Aorta (tissue), 5 donors: ENCODE measurements around the gene NBEA. TPM values are rescaled to one million over a fixed set of nuclear protein-coding genes. Genes with fewer than 3 reads are reported as not detected.

Experiments used
- ATAC-seq: fragments of 200-7000 bp; cut with Tn5 transposase; one replicate; pipeline ENCODE4 v1.9.1; 2022; ENCODE audit warnings: moderate library complexity; ENCODE audit not compliant: low FRiP score
- DNase-seq, 2 donors: peaks; one replicate each; pipeline ENCODE4 v3.0.0-alpha.2; 2020
- H3K27ac ChIP-seq, 2 donors: one replicate each; pipeline ENCODE4 v1.5.1; 2013; ENCODE audit warnings: low read length in 2 of 2, mild to moderate bottlenecking in 2 of 2, moderate library complexity in 2 of 2, control low read depth in 1 of 2, inconsistent platforms in 1 of 2, low read depth in 1 of 2
- H3K27me3 ChIP-seq, 2 donors: one replicate each; pipeline ENCODE4 v1.6.1; 2013; ENCODE audit warnings: control low read depth in 1 of 2, low read length in 1 of 2, mild to moderate bottlenecking in 1 of 2, moderate library complexity in 1 of 2; ENCODE audit not compliant: insufficient read depth in 2 of 2, control insufficient read depth in 1 of 2
- H3K36me3 ChIP-seq, 2 donors: one replicate each; pipeline ENCODE4 v1.6.1; 2013; ENCODE audit warnings: control low read depth in 1 of 2, low read length in 1 of 2, mild to moderate bottlenecking in 1 of 2; ENCODE audit not compliant: insufficient read depth in 2 of 2, control insufficient read depth in 1 of 2
- H3K4me1 ChIP-seq, 2 donors: one replicate each; pipeline ENCODE4 v1.6.1; 2013; ENCODE audit warnings: low read length in 2 of 2, control low read depth in 1 of 2, mild to moderate bottlenecking in 1 of 2, moderate library complexity in 1 of 2; ENCODE audit not compliant: insufficient read depth in 2 of 2, control insufficient read depth in 1 of 2
- H3K4me3 ChIP-seq, 2 donors: one replicate each; pipeline ENCODE4 v1.5.1; 2013; ENCODE audit warnings: low read length in 2 of 2, control low read depth in 1 of 2, mild to moderate bottlenecking in 1 of 2
- H3K9me3 ChIP-seq: one replicate; pipeline ENCODE4 v1.6.1; 2013; ENCODE audit warnings: mild to moderate bottlenecking, low read length; ENCODE audit not compliant: control insufficient read depth
- WGBS, 2 donors: extraction: QIAGEN DNeasy Blood & Tissue Kit; methylation state at CpG; one replicate each; pipeline ENCODE4 v1.1.7; 2013; 5-methylcytosine and 5-hydroxymethylcytosine counted together
- intact Hi-C, 2 donors: fragments of 100-400 bp; cut with DNase I; formaldehyde crosslinking; loops; one replicate each; pipeline versions ENCODE4 v1.14.2 to v1.15.0; 2022
- polyA plus RNA-seq, 2 donors: library from polyadenylated mRNA; stranded (reverse); fragments of 200-250 nt; gene quantifications; one replicate each; pipeline ENCODE4 v1.2.3, GENCODE V29; 2013
- total RNA-seq, 2 donors: library from RNA; stranded (reverse); fragmentation: NEBNext Ultra II Directional; extraction: Animal tissue kit (Norgen Biotek cat#: 25700); gene quantifications; one replicate each; pipeline ENCODE4 v1.2.1, GENCODE V29; 2021
- donor health status: healthy with polysubstance abuse.
- donor health status: Bipolar disorder and iron deficiency.
- donor health status: DM: no; HTN: no; CAD: no.
- donor health status: DM: no; HTN: no; CAD: no.
- donor health status: DM: yes; HTN: yes; CAD: no.

The NBEA gene
- total and polyA plus RNA-seq, 4 donors = 1.9 to 14.7 (median 8.8) TPM

DNA sequence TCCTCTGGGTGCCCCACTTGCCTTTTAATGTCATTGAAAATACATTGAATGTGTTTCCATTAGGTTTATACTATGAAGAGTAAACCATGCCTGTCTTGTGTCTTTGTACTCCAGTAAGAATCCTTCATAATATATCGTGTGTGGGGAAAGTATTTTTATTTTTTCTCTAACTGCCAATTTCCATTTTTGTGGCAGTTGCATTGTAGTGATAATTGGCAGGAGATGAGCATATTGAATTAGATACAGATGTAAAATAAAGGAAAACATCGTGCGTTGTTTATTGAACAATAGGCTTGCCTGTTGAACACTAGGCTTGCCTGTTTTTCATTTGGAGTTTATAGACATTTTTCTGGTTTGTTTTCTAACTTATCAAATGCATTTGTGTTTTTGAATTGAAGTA is 218.8 kb downstream of the NBEA start:
- no peaks in the 10 kb centered on the region for H3K4me1 ChIP-seq
- 76 to 78% methylated on average over 3 of the region's 3 CpGs for WGBS, 2 donors
- H3K27ac ChIP-seq = no peak overlapping the region
- no peaks in the 10 kb centered on the region for H3K9me3 ChIP-seq
- H3K4me3 ChIP-seq = no peak overlapping the region
- DNase-seq = no peak
- no peaks in the 10 kb centered on the region for H3K27me3 ChIP-seq
- intact Hi-C loops = loop anchor here in 1 of 2 donors (5.0 to 10.0 kb wide), 2 partner anchors 1229 to 1606 kb away; no protein-coding TSS in a partner anchor
- H3K36me3 ChIP-seq = peaks cover 0 to 2% of the 10 kb centered on the region in 2 donors
- no peak for ATAC-seq

DNA sequence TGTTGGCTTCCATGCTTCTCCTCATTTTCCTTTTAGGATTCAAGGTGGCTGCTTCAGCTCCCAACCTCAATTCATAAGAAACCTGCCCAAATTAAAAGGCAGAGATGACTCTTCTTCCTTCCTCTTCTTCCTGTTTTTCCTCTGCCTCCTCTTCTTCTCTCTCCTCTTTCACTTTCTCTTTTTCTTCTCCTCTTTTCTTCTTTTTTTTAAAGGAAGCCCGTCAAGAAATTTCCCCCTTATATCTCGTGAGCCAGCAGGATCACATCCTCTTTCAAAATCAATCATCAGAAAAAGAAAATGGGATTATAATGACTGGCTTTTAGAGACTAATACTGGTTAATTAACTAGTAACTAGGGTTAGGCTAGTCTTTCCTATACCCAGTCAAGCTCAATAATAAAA is 220.3 kb downstream of the NBEA start:
- no peaks in the 10 kb centered on the region for H3K9me3 ChIP-seq
- intact Hi-C loops = loop anchor here in 1 of 2 donors (5.0 to 10.0 kb wide), 2 partner anchors 1230 to 1608 kb away; no protein-coding TSS in a partner anchor
- no peaks in the 10 kb centered on the region for H3K4me1 ChIP-seq
- ATAC-seq (no peak), DNase-seq (no peak)
- H3K27me3 ChIP-seq = no peaks in the 10 kb centered on the region
- no peak overlapping the region for H3K4me3 ChIP-seq
- peaks cover 0 to 2% of the 10 kb centered on the region in 2 donors for H3K36me3 ChIP-seq
- 76 to 80% methylated on average over 2 of the region's 2 CpGs for WGBS, 2 donors
- no peak overlapping the region for H3K27ac ChIP-seq

- Histone ChIP-seq H3K4me3 (no peak overlapping the region), H3K9me3 (no peaks in the 10 kb centered on the region), H3K4me1 (no peaks in the 10 kb centered on the region), H3K27me3 (no peaks in the 10 kb centered on the region), H3K36me3 (peaks cover 0 to 2% of the 10 kb centered on the region in 2 donors), H3K27ac (no peak overlapping the region)
- ATAC-seq = no peak
- no peak for DNase-seq
- intact Hi-C loops = loop anchor here in 1 of 2 donors (5.0 to 10.0 kb wide), 2 partner anchors 1231 to 1609 kb away; no protein-coding TSS in a partner anchor
- WGBS, 2 donors = 97 to 98% methylated on average over 1 of the region's 1 CpG
Measured at GRCh38 chr13:35163674-35164073, 221.6 kb downstream of the NBEA start.

DNA sequence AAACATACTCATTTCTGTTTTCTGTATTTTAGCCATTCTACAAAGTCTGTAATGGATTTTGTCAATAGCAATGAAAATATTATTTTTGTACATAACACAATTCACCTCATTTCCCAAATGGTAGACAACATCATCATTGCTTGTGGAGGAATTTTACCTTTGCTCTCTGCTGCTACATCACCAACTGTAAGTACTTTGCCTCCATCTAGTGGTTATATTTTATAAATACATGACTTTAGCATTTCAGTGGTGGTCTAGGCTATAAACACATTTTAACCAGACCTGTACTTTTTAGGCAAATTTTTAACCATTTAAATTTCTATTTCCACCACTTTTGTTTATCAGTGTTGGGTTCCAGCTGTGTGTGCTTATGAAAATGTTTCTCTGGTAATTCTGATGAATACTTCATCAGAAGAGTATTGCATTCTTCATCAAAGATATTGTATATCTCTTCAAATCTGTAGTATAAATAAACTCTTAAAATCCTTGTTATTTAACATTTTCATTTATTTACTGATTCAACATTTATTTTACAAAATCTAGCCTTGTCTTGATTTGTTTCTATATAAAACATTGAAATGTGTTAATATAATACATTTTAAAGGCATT is 222.4 kb downstream of the NBEA start:
- ATAC-seq (no peak), DNase-seq (no peak)
- Histone ChIP-seq H3K36me3 (no peaks in the 10 kb centered on the region), H3K4me1 (no peaks in the 10 kb centered on the region), H3K27ac (no peak overlapping the region), H3K27me3 (no peaks in the 10 kb centered on the region), H3K9me3 (no peaks in the 10 kb centered on the region), H3K4me3 (no peak overlapping the region)
- intact Hi-C loops = loop anchor here in 1 of 2 donors (5.0 to 10.0 kb wide), 2 partner anchors 1232 to 1610 kb away; no protein-coding TSS in a partner anchor

DNA sequence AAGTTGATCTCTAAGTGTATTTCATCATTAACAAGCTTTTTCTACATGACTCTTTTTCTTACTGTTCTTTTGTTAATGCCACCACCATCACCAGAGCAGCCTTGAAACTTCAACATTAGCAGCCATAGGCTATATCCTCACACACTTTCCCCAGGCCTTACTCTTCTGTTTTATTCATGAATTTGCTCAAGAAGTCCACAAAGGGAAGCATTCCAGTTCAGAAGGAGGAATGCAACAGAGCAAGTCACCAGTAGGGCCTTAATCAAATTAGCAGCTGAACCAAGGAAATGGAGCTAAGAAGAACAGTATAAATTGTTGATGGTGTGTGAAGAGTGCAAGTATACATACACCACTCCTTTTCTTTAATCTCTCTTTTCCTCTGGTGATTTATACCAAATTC is 223.1 kb downstream of the NBEA start:
- DNase-seq (no peak), ATAC-seq (no peak)
- Histone ChIP-seq H3K4me1 (no peaks in the 10 kb centered on the region), H3K27ac (no peak overlapping the region), H3K9me3 (no peaks in the 10 kb centered on the region), H3K36me3 (no peaks in the 10 kb centered on the region), H3K4me3 (no peak overlapping the region), H3K27me3 (no peaks in the 10 kb centered on the region)
- intact Hi-C loops = loop anchor here in 1 of 2 donors (10.0 kb wide), 1 partner anchor 1610 kb away; no protein-coding TSS in a partner anchor

GRCh38 chr13:35179494-35179893 is 237.4 kb downstream of the NBEA start:
- Histone ChIP-seq H3K4me3 (no peak overlapping the region), H3K36me3 (no peaks in the 10 kb centered on the region), H3K27me3 (no peaks in the 10 kb centered on the region), H3K27ac (no peak overlapping the region), H3K4me1 (no peaks in the 10 kb centered on the region), H3K9me3 (no peaks in the 10 kb centered on the region)
- ATAC-seq (no peak), DNase-seq (no peak)
- 9 to 16% methylated on average over 2 of the region's 2 CpGs for WGBS, 2 donors
- intact Hi-C loops = no loop called here

- no peaks in the 10 kb centered on the region for H3K36me3 ChIP-seq
- no peaks in the 10 kb centered on the region for H3K9me3 ChIP-seq
- H3K27me3 ChIP-seq = no peaks in the 10 kb centered on the region
- DNase-seq (no peak), ATAC-seq (no peak)
- 35 to 38% methylated on average over 3 of the region's 3 CpGs for WGBS, 2 donors
- H3K27ac ChIP-seq = no peak overlapping the region
- H3K4me1 ChIP-seq = no peaks in the 10 kb centered on the region
- no peak overlapping the region for H3K4me3 ChIP-seq
- intact Hi-C loops = no loop called here
Measured at GRCh38 chr13:35179920-35180663, 238.0 kb downstream of the NBEA start.

- no peak for DNase-seq
- no peak overlapping the region for H3K27ac ChIP-seq
- H3K4me3 ChIP-seq = no peak overlapping the region
- H3K4me1 ChIP-seq = no peaks in the 10 kb centered on the region
- intact Hi-C loops = no loop called here
- no peaks in the 10 kb centered on the region for H3K36me3 ChIP-seq
- no peak for ATAC-seq
- no peaks in the 10 kb centered on the region for H3K27me3 ChIP-seq
- WGBS, 2 donors = 86 to 91% methylated on average over 2 of the region's 2 CpGs
- H3K9me3 ChIP-seq = no peaks in the 10 kb centered on the region
Measured at GRCh38 chr13:35190241-35190640, 248.2 kb downstream of the NBEA start.

GRCh38 chr13:35191883-35192282 is 249.8 kb downstream of the NBEA start:
- Histone ChIP-seq H3K27me3 (no peaks in the 10 kb centered on the region), H3K36me3 (no peaks in the 10 kb centered on the region), H3K27ac (no peak overlapping the region), H3K4me1 (no peaks in the 10 kb centered on the region), H3K4me3 (no peak overlapping the region), H3K9me3 (no peaks in the 10 kb centered on the region)
- ATAC-seq = no peak
- DNase-seq = no peak
- intact Hi-C loops = no loop called here
- WGBS, 2 donors = 78 to 82% methylated on average over 2 of the region's 2 CpGs
